ENCODE data around the gene SPOCK1.

GRCh38 chr5:137176609-137177008 is 322.5 kb downstream of the SPOCK1 start:
- TF ChIP-seq CTCF (IDR thresholded peaks at IDR 0.05) (no peak), POLR2A (IDR thresholded peaks at IDR 0.05) (no peak)

All from Peyer's patch (tissue), 4 donors.